CD14-positive monocyte (primary cell): ENCODE data around the gene OIT3. TPM values are rescaled to one million over a fixed set of nuclear protein-coding genes. Genes with fewer than 3 reads are reported as not detected.

ENCODE experiments used
- DNase-seq, 3 donors: peaks; one replicate each; pipeline ENCODE4 v3.0.0-alpha.2; 2011 to 2022
- H2AFZ ChIP-seq: 2 replicates; pipeline ENCODE4 v1.6.0; 2012; ENCODE audit warnings: mild to moderate bottlenecking, low read depth, low read length, inconsistent platforms; ENCODE audit not compliant: insufficient read depth, poor library complexity, severe bottlenecking
- H3K27ac ChIP-seq, 2 donors: 1 replicate in 1 of 2; 2 replicates in 1 of 2; pipeline ENCODE4 v1.5.1; 2012 to 2013; ENCODE audit warnings: low read length in 2 of 2, control low read depth in 1 of 2, inconsistent platforms in 1 of 2, low read depth in 1 of 2, mild to moderate bottlenecking in 1 of 2
- H3K27me3 ChIP-seq, 2 donors: one replicate each; pipeline versions ENCODE4 v1.6.0 to v1.6.1; 2011 to 2013; ENCODE audit warnings: low read length in 2 of 2; ENCODE audit not compliant: control insufficient read depth in 2 of 2, insufficient read depth in 2 of 2
- H3K36me3 ChIP-seq, 2 donors: replicated peaks in 1 of 2; 1 replicate in 1 of 2; 2 replicates in 1 of 2; pipeline versions ENCODE4 v1.5.1 to v1.6.1; 2012 to 2013; ENCODE audit warnings: low read length in 2 of 2, control low read depth in 1 of 2, inconsistent platforms in 1 of 2, mild to moderate bottlenecking in 1 of 2; ENCODE audit not compliant: insufficient read depth in 2 of 2, control insufficient read depth in 1 of 2
- H3K4me1 ChIP-seq, 2 donors: 1 replicate in 1 of 2; 2 replicates in 1 of 2; pipeline versions ENCODE4 v1.5.1 to v1.6.1; 2012 to 2013; ENCODE audit warnings: low read length in 2 of 2, control low read depth in 1 of 2, inconsistent platforms in 1 of 2, mild to moderate bottlenecking in 1 of 2, moderate library complexity in 1 of 2; ENCODE audit not compliant: insufficient read depth in 2 of 2, control insufficient read depth in 1 of 2
- H3K4me2 ChIP-seq: replicated peaks from 2 replicates; pipeline ENCODE3; 2012; ENCODE audit warnings: low read length, moderate library complexity, mild to moderate bottlenecking; ENCODE audit not compliant: poor library complexity, severe bottlenecking; ENCODE audit errors: extremely low read depth
- H3K4me3 ChIP-seq, 3 experiments: fragments of 200-600 bp in 1 of 3; sonication (generic) in 1 of 3; replicated peaks in 1 of 3; 1 replicate in 2 of 3; 2 replicates in 1 of 3; pipeline ENCODE4 v1.5.1; 2011 to 2013; ENCODE audit warnings: low read length in 3 of 3, mild to moderate bottlenecking in 3 of 3, control low read depth in 2 of 3, low read depth in 2 of 3, inconsistent platforms in 1 of 3, moderate library complexity in 1 of 3
- H3K79me2 ChIP-seq: 2 replicates; pipeline ENCODE4 v1.6.0; 2012; ENCODE audit warnings: mild to moderate bottlenecking, control low read depth, inconsistent platforms, low read length, moderate library complexity; ENCODE audit not compliant: insufficient read depth
- H3K9ac ChIP-seq: 2 replicates; pipeline ENCODE4 v1.6.0; 2017; ENCODE audit warnings: low read length, mild to moderate bottlenecking; ENCODE audit not compliant: insufficient read depth, poor library complexity, severe bottlenecking
- H3K9me3 ChIP-seq, 2 donors: replicated peaks in 1 of 2; 1 replicate in 1 of 2; 2 replicates in 1 of 2; pipeline versions ENCODE4 v1.5.1 to v1.6.1; 2012 to 2013; ENCODE audit warnings: low read length in 2 of 2, control low read depth in 1 of 2; ENCODE audit not compliant: control insufficient read depth in 1 of 2, insufficient read depth in 1 of 2
- H4K20me1 ChIP-seq: 2 replicates; pipeline ENCODE4 v1.6.0; 2012; ENCODE audit warnings: mild to moderate bottlenecking, low read length, control low read depth, moderate library complexity; ENCODE audit not compliant: insufficient read depth
- H3K27ac Mint-ChIP-seq, 7 donors: one replicate each; pipeline ENCODE4 v1.8.0; 2020; ENCODE audit warnings: mild to moderate bottlenecking in 7 of 7, mixed read lengths in 7 of 7, moderate library complexity in 6 of 7, inconsistent platforms in 2 of 7
- H3K27me3 Mint-ChIP-seq, 3 donors: one replicate each; pipeline ENCODE4 v1.8.0; 2021 to 2022; ENCODE audit warnings: low read depth in 3 of 3, mild to moderate bottlenecking in 3 of 3, mixed read lengths in 3 of 3, moderate library complexity in 3 of 3, inconsistent platforms in 1 of 3
- H3K36me3 Mint-ChIP-seq, 2 donors: one replicate each; pipeline ENCODE4 v1.8.0; 2020; ENCODE audit warnings: mixed read lengths in 2 of 2, inconsistent platforms in 1 of 2, mild to moderate bottlenecking in 1 of 2
- H3K4me1 Mint-ChIP-seq: one replicate; pipeline ENCODE4 v1.8.0; 2020; ENCODE audit warnings: mild to moderate bottlenecking, mixed read lengths
- H3K4me3 Mint-ChIP-seq, 2 donors: one replicate each; pipeline ENCODE4 v1.8.0; 2020; ENCODE audit warnings: mild to moderate bottlenecking in 2 of 2, mixed read lengths in 2 of 2, moderate library complexity in 1 of 2
- H3K9me3 Mint-ChIP-seq, 7 donors: one replicate each; pipeline ENCODE4 v1.8.0; 2020 to 2022; ENCODE audit warnings: mixed read lengths in 7 of 7, mild to moderate bottlenecking in 6 of 7, moderate library complexity in 6 of 7, inconsistent platforms in 2 of 7
- CTCF ChIP-seq: fragments of 200-600 bp; IDR thresholded peaks from one replicate; pipeline ENCODE4 v1.8.0; 2022; ENCODE audit warnings: antibody characterized with exemption, mild to moderate bottlenecking
- WGBS: methylation state at CpG from one replicate; pipeline ENCODE4 v1.1.5; 2013; ENCODE audit warnings: missing lambda C conversion rate; ENCODE audit not compliant: insufficient coverage; 5-methylcytosine and 5-hydroxymethylcytosine counted together
- intact Hi-C, 2 donors: fragments of 100-400 bp; cut with micrococcal nuclease; formaldehyde crosslinking; loops; one replicate each; pipeline versions ENCODE4 v1.15.0 to v1.15.1; 2023
- polyA plus RNA-seq, 3 donors: library from polyadenylated mRNA; depleted of rRNA in 1 of 3; unstranded in 2 of 3; stranded (reverse) in 1 of 3; fragments of 300-500 nt in 2 of 3; fragments of >200 nt in 1 of 3; fragmentation: Illumina TruSeq in 2 of 3; gene quantifications; 1 replicate in 2 of 3; 2 replicates in 1 of 3; pipeline ENCODE4 v1.2.3, GENCODE V29; 2012 to 2021

Gene OIT3
- polyA plus RNA-seq, 3 donors = 0.08 TPM; not detected in 2

DNA sequence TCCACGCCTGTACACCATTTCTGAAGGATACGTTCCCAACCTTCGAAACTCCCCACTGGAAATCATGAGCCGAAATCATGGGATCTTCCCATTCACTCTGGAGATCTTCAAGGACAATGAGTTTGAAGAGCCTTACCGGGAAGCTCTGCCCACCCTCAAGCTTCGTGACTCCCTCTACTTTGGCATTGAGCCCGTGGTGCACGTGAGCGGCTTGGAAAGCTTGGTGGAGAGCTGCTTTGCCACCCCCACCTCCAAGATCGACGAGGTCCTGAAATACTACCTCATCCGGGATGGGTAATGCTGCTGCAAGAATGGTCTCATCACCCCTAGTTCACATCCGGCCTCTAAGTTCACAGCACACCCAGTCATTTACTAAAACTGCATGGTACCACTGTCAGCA lies 30.8 kb downstream of the OIT3 start:
- Histone ChIP-seq H3K27me3 (no peaks in the 10 kb centered on the region), H3K4me1 (no peaks in the 10 kb centered on the region), H3K4me3 (no peak overlapping the region), H3K79me2 (no peaks in the 10 kb centered on the region), H3K9ac (no peak overlapping the region), H2AFZ (no peak overlapping the region), H3K36me3 (no peaks in the 10 kb centered on the region), H3K4me2 (no peak overlapping the region), H3K9me3 (peaks cover 7 to 15% of the 10 kb centered on the region in 2 donors), H3K27ac (no peak overlapping the region), H4K20me1 (no peaks in the 10 kb centered on the region)
- intact Hi-C loops = no loop called here
- no peak for TF ChIP-seq CTCF
- no peak for DNase-seq
- Mint-ChIP-seq H3K27me3 (peaks cover 2 to 8% (median 6%) of the 10 kb centered on the region in 3 donors), H3K4me3 (no peak overlapping the region), H3K9me3 (peaks cover 14 to 33% (median 22%) of the 10 kb centered on the region in 7 donors), H3K27ac (peak overlapping the region in 1 of 7 donors; percentile 5), H3K4me1 (peaks cover 3% of the 10 kb centered on the region), H3K36me3 (no peaks in the 10 kb centered on the region)
- 86% methylated on average over 8 of the region's 13 CpGs for WGBS

DNA sequence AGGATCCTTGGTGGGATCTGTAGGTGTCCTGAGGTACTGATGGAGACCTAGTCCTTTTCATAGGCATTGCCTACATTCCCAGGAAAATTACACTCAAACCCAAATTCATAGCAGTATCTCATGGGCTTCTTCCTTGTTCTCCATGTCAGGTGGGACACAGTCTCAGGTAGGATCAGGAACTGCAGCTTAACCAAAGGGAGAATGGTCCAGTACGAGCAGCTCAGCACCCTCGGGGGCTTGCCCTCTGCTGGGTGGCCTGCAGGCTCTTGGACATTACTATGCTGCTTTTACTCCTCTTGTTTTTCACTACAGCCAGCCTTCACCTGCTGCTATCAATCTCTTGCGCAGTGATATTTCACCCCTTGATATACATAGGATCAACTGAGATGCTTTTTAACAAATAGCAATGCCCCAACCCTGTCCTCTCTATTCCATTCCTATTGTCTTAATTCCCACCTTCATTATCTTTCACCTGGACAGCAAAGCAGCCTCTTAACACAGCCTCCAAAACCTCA lies 32.5 kb downstream of the OIT3 start:
- Mint-ChIP-seq H3K4me3 (no peak overlapping the region), H3K4me1 (peaks cover 3% of the 10 kb centered on the region), H3K9me3 (peaks cover 7 to 19% (median 14%) of the 10 kb centered on the region in 7 donors), H3K27ac (no peak overlapping the region), H3K27me3 (peaks cover 0 to 7% (median 6%) of the 10 kb centered on the region in 3 donors), H3K36me3 (no peaks in the 10 kb centered on the region)
- intact Hi-C loops = no loop called here
- H2AFZ ChIP-seq = no peak overlapping the region
- H3K27ac ChIP-seq = no peak overlapping the region
- no peak for TF ChIP-seq CTCF
- H3K9me3 ChIP-seq = peaks cover 4 to 15% of the 10 kb centered on the region in 2 donors
- H3K9ac ChIP-seq = no peak overlapping the region
- no peaks in the 10 kb centered on the region for H3K4me1 ChIP-seq
- H3K36me3 ChIP-seq = no peaks in the 10 kb centered on the region
- WGBS = 100% methylated on average over 3 of the region's 3 CpGs
- DNase-seq = no peak
- H3K79me2 ChIP-seq = no peaks in the 10 kb centered on the region
- no peak overlapping the region for H3K4me3 ChIP-seq
- no peaks in the 10 kb centered on the region for H4K20me1 ChIP-seq
- no peaks in the 10 kb centered on the region for H3K27me3 ChIP-seq
- H3K4me2 ChIP-seq = no peak overlapping the region
